Measurements from ENCODE around the gene SOX6. TPM values are rescaled to one million over a fixed set of nuclear protein-coding genes. Genes with fewer than 3 reads are reported as not detected.

Gene SOX6
- total RNA-seq, 1 donor from 2014 or later: not detected

DNA sequence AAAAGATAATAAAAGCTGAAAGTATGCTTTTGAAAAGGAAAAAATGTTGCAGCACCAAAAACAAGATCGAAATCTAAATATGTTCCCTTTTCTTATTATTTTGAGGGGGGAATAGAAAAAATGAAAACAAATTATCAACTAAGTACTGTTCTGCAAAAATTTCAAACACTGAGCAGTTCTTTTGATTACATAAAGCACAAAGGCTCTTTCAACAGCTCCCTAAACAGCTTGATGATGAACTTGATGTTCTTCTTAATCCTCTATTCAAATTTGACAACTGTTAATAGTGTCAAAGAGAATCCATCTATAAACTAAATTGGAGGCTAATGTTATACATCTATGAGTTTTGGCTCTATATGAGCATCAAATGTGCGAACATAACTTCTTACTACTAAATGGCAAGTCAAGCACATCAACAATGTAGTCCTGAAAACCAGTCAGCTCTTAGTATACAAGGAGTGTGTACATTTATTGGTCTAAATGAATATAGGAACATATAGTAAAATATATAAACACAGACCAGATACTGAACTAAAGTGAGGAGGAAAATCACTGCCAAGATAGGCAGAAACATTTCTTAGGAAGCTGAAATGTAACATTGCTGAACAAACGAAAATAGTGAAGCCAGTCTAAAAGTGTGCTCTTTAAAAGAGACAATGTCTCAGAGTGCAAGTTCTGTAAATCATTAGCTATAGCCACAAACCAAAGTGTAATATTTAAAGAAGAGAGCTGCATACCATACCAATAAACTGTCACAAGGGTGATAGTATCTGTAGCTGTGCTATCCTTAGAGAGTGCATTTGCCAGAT is 94.3 kb downstream of the SOX6 start:
- no peak overlapping the region for H3K27ac Mint-ChIP-seq
- no peaks in the 10 kb centered on the region for H3K9me3 Mint-ChIP-seq
- H3K36me3 Mint-ChIP-seq (ENCODE audit: low read depth): no peaks in the 10 kb centered on the region
- intact Hi-C loops (cut with micrococcal nuclease): no loop called here
- no peaks in the 10 kb centered on the region for H3K27me3 Mint-ChIP-seq
- DNase-seq: no peak
- H3K4me3 Mint-ChIP-seq: no peak overlapping the region
- no peaks in the 10 kb centered on the region for H3K4me1 Mint-ChIP-seq

DNA sequence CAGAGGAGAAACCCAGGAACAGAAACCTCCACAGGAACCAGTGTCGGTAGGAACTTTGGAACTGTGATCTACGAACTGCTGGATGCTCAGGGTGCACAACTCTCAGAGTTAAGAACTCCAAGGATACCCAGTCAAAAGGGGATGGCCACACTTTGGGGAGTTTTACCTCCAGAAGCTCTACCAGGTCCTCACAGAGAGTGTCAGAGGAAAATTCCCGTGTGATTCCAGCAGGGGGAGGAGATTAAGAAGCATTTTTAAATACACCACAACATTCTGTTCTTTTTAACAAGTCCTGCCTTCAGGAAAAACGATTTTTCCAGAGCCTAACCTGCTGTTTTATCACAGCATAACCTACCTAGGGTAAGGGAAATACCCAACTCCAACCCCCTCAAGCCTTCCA is 104.0 kb downstream of the SOX6 start:
- DNase-seq: no peak
- Mint-ChIP-seq H3K9me3 (no peaks in the 10 kb centered on the region), H3K4me3 (no peak overlapping the region), H3K36me3 (ENCODE audit: low read depth) (no peaks in the 10 kb centered on the region), H3K27ac (no peak overlapping the region), H3K4me1 (no peaks in the 10 kb centered on the region), H3K27me3 (no peaks in the 10 kb centered on the region)
- intact Hi-C loops (cut with micrococcal nuclease): no loop called here

DNA sequence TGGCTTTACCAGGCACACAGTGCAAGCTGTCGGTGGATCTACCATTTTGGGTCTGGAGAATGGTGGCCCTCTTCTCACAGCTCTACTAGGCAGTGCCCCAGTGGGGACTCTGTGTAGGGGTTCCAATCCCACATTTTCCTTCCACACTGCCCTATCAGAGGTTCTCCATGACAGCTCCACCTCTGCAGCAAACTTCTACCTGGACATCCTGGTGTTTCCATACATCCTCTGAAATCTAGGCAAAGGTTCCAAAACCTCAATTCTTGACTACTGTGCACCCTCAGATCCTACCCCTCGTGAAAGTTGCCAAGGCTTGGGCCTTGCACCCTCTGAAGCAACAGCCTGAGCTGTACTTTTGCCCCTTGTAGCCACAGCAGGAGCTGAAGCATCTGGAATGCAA is 108.1 kb downstream of the SOX6 start:
- Mint-ChIP-seq H3K9me3 (no peaks in the 10 kb centered on the region), H3K27me3 (no peaks in the 10 kb centered on the region), H3K27ac (no peak overlapping the region), H3K4me3 (no peak overlapping the region), H3K4me1 (no peaks in the 10 kb centered on the region), H3K36me3 (ENCODE audit: low read depth) (no peaks in the 10 kb centered on the region)
- intact Hi-C loops (cut with micrococcal nuclease): no loop called here
- no peak for DNase-seq

DNA sequence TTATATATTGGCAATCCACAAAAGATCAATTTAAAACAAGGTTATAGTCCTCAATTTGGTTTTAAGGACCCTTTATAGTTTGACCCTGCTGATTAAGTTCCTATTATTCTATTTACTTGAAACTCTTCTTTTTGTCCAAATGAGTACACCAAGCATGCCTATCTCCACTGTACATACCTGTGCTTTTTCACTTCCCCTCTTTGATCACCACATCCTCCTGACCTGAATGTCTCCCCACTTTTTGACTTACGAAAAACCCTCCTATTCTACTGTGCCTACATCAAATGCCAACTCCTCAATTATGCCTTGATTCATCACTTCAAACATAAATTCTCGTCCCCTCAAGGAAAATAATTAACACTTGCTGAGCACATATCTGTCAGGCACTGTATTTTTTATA is 113.5 kb downstream of the SOX6 start:
- no peaks in the 10 kb centered on the region for H3K4me1 Mint-ChIP-seq
- H3K36me3 Mint-ChIP-seq (ENCODE audit: low read depth): no peaks in the 10 kb centered on the region
- no peaks in the 10 kb centered on the region for H3K27me3 Mint-ChIP-seq
- no peak overlapping the region for H3K27ac Mint-ChIP-seq
- intact Hi-C loops (cut with micrococcal nuclease): no loop called here
- no peak for DNase-seq
- H3K4me3 Mint-ChIP-seq: no peak overlapping the region
- no peaks in the 10 kb centered on the region for H3K9me3 Mint-ChIP-seq

DNA sequence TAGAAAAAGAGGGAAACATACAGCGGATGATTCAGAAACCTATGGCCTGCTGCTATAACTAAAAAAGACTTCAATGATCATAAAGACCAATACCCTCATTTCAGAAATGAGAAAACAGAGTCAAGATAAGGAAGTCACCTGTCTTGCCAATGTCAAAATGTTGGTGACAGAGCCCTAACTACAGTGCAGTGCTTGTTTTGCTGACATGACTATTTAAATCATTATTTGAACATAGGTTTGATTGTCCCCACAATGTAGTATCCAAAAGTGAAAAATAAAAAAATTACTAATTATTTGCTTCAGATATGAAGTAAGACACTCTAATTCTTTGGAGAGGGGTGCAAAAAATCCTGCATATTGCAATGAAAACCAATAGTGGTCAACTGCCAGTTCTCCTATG is 115.7 kb downstream of the SOX6 start:
- no peak for DNase-seq
- Mint-ChIP-seq H3K36me3 (ENCODE audit: low read depth) (no peaks in the 10 kb centered on the region), H3K4me3 (no peak overlapping the region), H3K4me1 (no peaks in the 10 kb centered on the region), H3K27ac (no peak overlapping the region), H3K9me3 (no peaks in the 10 kb centered on the region), H3K27me3 (no peaks in the 10 kb centered on the region)
- intact Hi-C loops (cut with micrococcal nuclease): no loop called here

DNA sequence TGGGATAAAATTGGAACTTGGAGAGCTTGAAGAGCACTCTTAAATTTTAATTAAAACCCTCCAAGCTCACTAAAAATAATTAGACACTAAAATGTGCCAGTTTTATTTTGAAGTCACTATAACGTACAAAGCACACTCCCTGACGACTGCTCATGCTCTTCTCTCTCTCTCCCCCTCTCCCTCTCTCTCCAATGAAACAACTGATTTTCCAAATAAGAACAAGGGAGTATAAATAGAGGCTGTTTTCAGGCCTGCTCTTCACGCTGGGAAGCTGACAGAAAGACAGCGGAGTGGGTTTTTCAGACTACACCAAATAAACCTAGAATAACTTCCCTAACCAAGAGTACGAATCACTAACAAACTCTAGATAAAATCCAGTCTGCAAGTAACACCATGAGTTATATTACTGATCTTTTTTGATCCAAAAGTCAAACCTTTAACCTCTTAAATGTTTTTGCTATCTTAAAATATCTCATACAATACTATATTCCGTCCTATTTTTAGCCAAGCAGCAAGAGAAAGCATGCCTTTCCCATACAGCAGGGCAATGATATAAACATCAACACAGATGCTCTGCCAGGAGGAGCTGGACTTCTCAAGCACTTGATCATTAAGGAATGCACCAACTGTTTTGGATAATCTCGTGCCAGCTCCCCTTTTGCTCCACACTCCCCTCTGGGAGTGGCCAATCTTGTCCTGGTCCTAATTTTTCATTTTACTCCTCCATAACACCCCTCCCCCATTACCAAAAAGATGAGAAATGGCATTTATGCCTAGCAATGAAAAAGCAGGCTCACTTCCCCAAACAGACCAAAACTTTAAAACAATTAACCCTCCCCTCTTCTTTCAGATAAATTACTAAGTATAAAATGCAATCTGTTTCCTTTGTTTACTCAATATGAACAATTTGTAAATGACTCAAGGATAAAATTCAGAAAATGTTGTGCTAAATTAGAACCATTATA is 116.9 kb downstream of the SOX6 start:
- H3K27me3 Mint-ChIP-seq: no peaks in the 10 kb centered on the region
- intact Hi-C loops (cut with micrococcal nuclease): no loop called here
- H3K9me3 Mint-ChIP-seq: no peaks in the 10 kb centered on the region
- H3K4me3 Mint-ChIP-seq: no peak overlapping the region
- DNase-seq: no peak
- H3K27ac Mint-ChIP-seq: no peak overlapping the region
- H3K4me1 Mint-ChIP-seq: no peaks in the 10 kb centered on the region
- H3K36me3 Mint-ChIP-seq (ENCODE audit: low read depth): no peaks in the 10 kb centered on the region

DNA sequence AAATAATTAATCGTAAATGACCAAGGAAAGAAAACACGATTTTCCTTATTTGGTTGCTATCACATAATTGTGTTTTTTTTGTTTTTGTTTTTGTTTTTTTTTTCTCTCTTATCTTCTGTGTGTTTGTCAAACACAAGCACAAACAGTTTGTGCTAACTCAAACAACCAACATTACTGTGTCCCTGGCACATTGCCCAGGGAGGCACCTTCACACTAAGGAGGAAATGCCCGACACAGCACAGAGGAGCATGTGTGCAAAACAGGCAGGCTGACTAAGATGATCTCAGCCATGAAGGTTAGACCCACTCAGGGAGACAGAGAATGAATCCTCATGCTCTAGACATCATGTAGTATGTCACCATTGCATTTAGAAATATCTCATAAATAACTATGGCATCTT is 130.1 kb downstream of the SOX6 start:
- no peaks in the 10 kb centered on the region for H3K27me3 Mint-ChIP-seq
- no peaks in the 10 kb centered on the region for H3K36me3 Mint-ChIP-seq (ENCODE audit: low read depth)
- H3K4me3 Mint-ChIP-seq: no peak overlapping the region
- no peak for DNase-seq
- intact Hi-C loops (cut with micrococcal nuclease): no loop called here
- no peaks in the 10 kb centered on the region for H3K4me1 Mint-ChIP-seq
- no peak overlapping the region for H3K27ac Mint-ChIP-seq
- no peaks in the 10 kb centered on the region for H3K9me3 Mint-ChIP-seq

DNA sequence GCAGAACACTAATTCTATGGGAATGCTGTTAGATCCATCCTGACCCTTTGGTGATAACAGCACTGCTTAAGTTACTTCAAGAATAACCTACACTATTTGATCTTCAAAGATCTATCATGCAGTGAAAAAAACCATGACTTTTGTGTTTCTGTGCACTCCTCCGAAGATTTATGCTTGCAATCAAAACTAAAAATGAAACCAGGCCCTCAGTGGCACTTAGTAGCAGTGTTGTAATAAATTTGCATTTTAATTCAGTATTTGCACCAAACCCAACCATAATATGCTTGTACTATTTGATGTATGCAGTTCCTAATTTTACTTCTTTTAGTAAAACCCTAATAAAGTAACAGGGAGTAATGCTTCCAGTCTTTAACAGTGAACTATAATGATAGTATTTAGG is 130.7 kb downstream of the SOX6 start:
- Mint-ChIP-seq H3K36me3 (ENCODE audit: low read depth) (no peaks in the 10 kb centered on the region), H3K4me3 (no peak overlapping the region), H3K27me3 (no peaks in the 10 kb centered on the region), H3K9me3 (no peaks in the 10 kb centered on the region), H3K27ac (no peak overlapping the region), H3K4me1 (no peaks in the 10 kb centered on the region)
- no peak for DNase-seq
- intact Hi-C loops (cut with micrococcal nuclease): no loop called here

DNA sequence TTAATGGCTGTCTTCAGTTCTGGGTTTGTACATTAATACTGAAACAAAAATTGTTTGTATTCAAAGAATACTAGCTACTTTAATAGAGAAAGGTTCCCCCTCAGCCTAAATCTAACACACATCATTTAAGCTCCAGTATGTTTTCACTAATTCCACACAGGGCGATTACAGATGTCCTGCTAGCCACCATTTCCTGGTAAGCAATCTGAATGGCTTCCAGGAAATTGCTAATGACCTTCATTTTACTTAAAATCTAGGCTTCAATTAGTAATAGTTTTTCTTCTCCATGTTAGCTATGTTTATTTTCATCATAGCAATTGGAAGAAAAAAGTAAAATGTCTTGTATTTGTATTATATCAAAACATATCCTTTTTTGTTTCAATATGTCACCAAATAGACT is 132.8 kb downstream of the SOX6 start:
- no peak overlapping the region for H3K4me3 Mint-ChIP-seq
- no peak overlapping the region for H3K27ac Mint-ChIP-seq
- no peaks in the 10 kb centered on the region for H3K9me3 Mint-ChIP-seq
- no peaks in the 10 kb centered on the region for H3K27me3 Mint-ChIP-seq
- DNase-seq: no peak
- no peaks in the 10 kb centered on the region for H3K4me1 Mint-ChIP-seq
- intact Hi-C loops (cut with micrococcal nuclease): no loop called here
- H3K36me3 Mint-ChIP-seq (ENCODE audit: low read depth): no peaks in the 10 kb centered on the region

DNA sequence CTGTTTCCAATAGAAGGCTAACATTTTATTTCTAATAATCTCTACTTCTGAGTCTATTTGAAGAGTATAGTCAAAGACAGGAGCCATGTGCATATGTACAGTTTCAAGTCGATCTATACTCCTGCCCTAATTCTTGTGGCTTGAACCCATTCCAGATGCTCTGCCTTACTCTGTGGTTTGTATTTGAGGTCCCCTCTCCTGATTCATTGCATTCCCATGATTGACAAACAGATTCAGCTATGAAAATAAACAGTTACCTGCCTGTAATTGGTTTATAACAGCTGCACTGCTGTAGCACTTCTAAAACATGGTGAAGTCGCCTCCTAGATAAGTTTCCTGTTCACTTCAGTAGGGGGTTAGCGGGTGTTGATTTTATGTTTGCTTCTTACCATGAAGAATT is 138.7 kb downstream of the SOX6 start:
- H3K9me3 Mint-ChIP-seq: no peaks in the 10 kb centered on the region
- intact Hi-C loops (cut with micrococcal nuclease): no loop called here
- DNase-seq: no peak
- no peaks in the 10 kb centered on the region for H3K4me1 Mint-ChIP-seq
- no peak overlapping the region for H3K4me3 Mint-ChIP-seq
- no peak overlapping the region for H3K27ac Mint-ChIP-seq
- no peaks in the 10 kb centered on the region for H3K36me3 Mint-ChIP-seq (ENCODE audit: low read depth)
- no peaks in the 10 kb centered on the region for H3K27me3 Mint-ChIP-seq

DNA sequence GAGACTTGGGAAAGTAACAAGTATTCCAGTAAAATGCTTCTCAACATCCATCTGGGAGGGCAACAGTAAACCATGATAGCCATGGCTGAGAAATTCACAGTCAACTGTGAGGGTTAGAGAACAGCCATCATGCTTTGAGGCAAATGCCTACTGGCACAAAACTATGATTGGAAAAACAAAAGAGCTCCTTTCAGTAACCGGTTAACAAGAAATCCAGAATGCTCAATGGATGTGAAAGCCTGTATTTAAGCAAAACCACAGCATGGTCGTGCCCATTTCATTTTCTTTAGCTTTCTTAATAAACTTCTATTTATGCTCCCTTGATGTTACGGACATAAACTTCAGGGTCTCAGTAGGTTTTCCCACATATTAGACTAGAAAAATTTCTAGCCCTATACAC is 139.5 kb downstream of the SOX6 start:
- no peaks in the 10 kb centered on the region for H3K9me3 Mint-ChIP-seq
- intact Hi-C loops (cut with micrococcal nuclease): no loop called here
- no peak overlapping the region for H3K27ac Mint-ChIP-seq
- no peaks in the 10 kb centered on the region for H3K27me3 Mint-ChIP-seq
- no peaks in the 10 kb centered on the region for H3K4me1 Mint-ChIP-seq
- H3K4me3 Mint-ChIP-seq: no peak overlapping the region
- no peak for DNase-seq
- no peaks in the 10 kb centered on the region for H3K36me3 Mint-ChIP-seq (ENCODE audit: low read depth)

DNA sequence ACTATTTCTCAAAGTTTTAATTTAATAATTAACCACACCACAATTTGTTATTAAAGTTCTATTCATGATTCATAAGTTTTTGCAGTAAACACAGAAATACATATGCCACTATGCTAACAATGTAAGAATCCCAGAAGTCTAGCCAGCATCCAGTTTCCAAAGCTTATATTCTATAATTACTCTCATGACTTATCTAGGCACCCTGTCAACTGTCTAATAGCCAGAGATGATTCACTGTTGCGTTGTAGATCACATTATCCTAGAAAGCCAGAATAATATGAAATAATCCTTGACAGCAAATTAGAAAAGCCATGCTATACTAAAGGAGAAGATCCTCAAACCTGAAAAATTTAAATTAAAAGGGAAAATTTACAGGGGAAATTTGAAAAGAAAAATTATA is 141.0 kb downstream of the SOX6 start:
- no peak overlapping the region for H3K27ac Mint-ChIP-seq

DNA sequence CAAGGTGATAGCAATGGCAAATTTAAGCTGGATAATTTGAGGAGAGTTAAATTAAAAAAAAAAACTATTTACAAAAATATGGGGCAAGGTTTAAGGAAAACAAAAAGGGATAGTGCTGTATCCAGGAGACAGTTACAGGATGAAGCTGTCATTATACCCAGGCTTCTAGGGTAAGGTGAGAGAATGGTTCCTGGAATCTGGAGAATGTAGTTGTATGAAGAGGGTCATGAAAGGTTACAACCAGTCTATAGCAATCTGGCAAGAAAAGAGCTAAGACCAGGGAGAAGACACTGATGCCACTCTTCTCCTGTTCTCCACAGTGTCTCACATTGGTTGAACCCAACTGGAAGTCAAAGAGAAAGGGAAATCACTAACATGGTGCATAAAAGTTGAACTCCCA is 144.9 kb downstream of the SOX6 start:
- no peaks in the 10 kb centered on the region for H3K36me3 Mint-ChIP-seq (ENCODE audit: low read depth)
- no peaks in the 10 kb centered on the region for H3K9me3 Mint-ChIP-seq
- no peaks in the 10 kb centered on the region for H3K27me3 Mint-ChIP-seq
- H3K27ac Mint-ChIP-seq: no peak overlapping the region
- H3K4me1 Mint-ChIP-seq: no peaks in the 10 kb centered on the region
- DNase-seq: no peak
- no peak overlapping the region for H3K4me3 Mint-ChIP-seq
- intact Hi-C loops (cut with micrococcal nuclease): no loop called here

More for the DNA sequence above, 141.0 kb downstream of the SOX6 start:
- Mint-ChIP-seq H3K4me3 (no peak overlapping the region), H3K4me1 (no peaks in the 10 kb centered on the region), H3K36me3 (ENCODE audit: low read depth) (no peaks in the 10 kb centered on the region), H3K27me3 (no peaks in the 10 kb centered on the region), H3K9me3 (no peaks in the 10 kb centered on the region)
- no peak for DNase-seq
- intact Hi-C loops (cut with micrococcal nuclease): no loop called here

DNA sequence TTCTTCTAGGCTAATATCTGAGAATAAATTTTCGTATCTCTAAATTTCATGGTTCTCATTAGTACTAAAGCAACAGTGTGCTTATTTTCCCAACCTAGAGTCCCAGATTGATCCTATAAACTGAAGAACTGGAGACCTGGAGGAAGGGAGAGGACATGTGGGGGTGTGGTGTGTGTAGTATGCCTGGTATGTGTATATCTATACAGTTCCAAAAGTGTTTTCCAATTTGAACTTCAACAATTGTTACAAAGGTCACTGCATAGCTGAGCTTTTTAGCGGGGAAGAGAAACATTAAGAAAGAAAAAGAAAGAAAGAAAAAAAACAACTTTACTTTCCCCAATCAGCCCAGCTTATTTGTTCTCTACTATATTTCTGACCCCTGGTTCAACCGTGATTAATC is 152.1 kb downstream of the SOX6 start:
- H3K4me3 Mint-ChIP-seq: no peak overlapping the region
- no peaks in the 10 kb centered on the region for H3K9me3 Mint-ChIP-seq
- intact Hi-C loops (cut with micrococcal nuclease): no loop called here
- DNase-seq: no peak
- no peaks in the 10 kb centered on the region for H3K4me1 Mint-ChIP-seq
- H3K36me3 Mint-ChIP-seq (ENCODE audit: low read depth): no peaks in the 10 kb centered on the region
- no peak overlapping the region for H3K27ac Mint-ChIP-seq
- no peaks in the 10 kb centered on the region for H3K27me3 Mint-ChIP-seq
